HG02763 (cell line): Measurements from ENCODE around the gene SFSWAP.

ENCODE experiments used
- ATAC-seq: cut with Tn5 transposase; IDR thresholded peaks from one replicate; pipeline ENCODE4 v1.9.1; 2021; ENCODE audit warnings: mild to moderate bottlenecking, moderate library complexity; ENCODE audit not compliant: unreplicated experiment

The SFSWAP gene

DNA sequence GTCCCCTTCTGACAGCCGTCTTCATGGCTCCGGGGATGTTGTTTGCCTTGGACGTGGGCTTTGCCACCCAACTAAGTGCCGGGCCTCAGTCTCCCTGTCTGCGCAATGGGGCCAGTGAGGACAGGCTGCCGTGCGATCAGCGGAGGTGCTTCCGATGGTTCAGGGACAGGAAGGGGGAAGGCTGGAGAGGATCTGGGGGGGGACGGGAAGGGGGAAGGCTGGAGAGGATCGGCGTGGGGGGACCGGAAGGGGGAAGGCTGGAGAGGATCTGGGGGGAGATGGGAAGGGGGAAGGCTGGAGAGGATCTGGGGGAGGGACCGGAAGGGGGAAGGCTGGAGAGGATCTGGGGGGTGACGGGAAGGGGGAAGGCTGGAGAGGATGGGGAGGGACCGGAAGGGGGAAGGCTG, 120.7 kb downstream of the SFSWAP start:
- no peak for ATAC-seq

DNA sequence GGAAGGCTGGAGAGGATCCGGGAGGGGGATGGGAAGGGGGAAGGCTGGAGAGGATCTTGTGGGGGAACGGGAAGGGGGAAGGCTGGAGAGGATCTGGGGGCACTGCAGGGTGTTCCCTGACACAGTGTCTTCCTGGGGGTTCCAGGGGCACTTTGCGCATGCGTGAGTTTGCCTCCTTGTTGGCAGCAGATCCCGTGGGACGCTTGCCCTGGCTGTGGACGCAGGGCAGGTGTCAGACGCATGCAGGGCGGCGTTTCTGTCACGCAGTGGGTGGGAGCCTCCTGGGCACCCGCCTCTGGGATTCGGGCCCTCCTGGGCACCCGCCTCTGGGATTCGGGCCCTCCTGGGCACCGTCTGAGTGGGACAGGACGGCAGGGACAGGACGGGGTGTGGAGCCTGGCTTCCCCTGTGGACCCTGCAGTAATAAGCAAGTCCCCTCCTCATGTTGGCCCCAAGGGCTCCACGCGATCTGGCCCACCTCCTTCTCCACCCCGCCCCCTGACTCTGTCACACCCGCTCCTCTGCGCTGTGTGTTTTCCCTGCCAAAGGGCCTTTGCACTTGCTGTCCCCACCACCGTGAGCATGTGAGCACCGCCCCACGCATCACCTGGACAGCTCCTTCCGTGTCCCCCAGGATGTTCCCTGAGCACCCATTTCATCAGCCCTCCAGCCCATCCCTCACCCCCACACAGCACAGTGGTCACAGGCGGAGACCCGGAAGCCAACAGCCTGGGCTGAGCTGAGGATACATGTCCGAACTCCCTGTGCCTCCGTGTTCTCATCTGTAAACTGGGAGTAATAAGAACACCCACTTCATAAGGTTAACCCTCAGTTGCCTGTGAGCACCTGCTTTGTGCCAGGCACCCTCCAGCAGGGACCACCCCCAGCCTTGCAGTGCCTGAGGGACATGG, 121.7 kb downstream of the SFSWAP start:
- no peak for ATAC-seq

DNA sequence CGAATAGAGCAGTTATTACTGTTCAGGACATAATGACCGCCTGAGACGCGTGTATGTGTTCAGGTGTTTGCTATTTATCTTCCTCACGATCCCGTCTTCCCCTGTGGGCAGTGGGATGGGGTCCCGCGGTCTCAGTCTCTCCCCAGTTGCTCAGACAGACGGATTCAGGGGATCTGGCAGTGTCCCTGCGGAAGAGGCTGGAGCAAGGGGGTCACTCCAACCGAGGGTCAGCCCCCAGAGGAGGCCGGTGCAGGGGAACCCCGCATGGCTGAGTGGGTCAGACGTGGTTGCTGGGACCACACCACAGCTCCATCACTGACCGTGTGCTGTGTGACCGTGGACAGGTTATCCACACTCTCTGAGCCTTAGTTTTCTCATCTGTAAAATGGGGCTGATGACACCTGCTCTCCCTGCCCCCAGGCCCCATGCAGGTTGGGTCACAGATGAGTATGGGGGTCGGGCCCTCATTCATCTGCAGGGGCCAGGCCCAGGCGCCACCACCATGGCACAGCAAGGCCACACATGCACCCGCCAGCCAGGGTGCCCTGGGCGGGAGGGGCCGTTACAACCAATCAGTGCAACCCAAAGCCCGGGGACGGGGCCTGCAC, 122.5 kb downstream of the SFSWAP start:
- no peak for ATAC-seq

DNA sequence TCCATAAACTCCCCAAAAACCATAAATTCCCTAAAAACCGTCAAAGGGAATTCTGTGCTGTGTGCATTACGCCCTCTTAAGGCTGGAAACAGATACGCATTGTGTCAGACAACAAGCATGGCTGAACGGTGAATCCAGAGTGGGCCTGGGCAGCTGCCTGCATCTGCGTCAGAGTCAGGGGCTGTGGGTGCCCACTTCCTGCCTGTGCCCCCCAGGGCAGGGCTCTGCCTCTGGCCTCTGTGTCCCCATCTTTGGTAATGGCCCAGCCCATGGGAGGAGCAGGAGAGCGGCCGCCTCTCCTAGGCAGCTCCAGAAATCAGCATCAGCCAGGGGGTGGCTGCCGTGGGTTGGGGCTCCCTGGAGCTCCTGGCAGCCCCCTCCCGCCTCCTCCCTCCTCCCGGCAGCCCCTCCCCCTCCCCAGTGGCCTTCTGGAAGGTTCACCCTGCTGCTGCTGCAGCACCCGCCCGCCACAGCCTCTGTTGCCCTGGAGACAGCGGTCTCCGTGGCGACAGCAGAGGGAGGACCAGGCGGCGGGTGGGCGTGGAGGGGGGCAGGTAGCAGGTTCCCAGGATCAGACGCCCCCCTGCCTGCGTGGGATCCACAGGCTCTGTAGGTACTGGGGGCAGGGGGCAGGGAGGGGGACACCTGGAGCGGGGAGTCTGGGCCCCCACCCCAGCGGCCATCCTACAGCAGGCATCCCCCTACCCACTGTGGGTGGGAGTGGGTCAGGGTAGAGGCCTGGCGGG, 123.2 kb downstream of the SFSWAP start:
- no peak for ATAC-seq

DNA sequence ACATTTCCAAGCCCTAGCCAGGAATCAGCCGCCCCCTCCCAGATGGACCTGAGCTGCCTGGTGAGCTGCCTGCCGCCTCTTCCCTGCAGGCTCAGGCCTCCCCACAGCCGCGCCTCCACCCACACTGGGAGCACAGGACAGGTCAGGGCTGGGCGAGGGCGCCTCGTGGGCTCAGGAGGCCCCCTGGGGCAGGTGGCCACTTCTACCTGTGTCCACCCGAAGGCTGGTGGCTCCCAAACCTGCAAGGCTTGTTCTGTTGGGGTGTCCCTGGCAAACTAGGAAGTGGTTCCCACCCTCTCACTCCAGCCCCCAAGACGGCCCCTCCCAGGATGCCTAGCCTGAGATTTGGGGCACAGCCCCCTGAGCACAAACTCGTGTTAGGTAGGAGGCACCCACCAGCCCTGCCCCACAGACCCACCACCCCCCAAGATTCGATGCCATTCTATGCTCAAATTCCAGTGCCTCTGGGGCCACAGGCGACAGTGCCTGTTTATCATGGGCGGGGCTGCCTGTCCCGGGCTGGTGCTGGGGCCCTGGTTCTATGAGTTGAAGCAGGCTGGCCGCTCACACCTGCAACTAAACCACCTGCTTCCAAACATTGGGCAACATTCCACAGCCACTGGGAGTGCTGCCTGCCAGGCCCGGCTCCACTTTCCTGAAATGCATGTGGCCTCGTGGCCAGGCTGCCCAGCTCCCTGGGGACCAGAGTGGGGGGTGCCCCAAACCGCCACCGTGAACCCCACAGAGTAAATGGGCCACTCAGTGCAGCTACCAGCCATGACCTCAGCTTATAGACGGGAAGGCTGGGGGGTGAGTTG, 124.1 kb downstream of the SFSWAP start:
- no peak for ATAC-seq

DNA sequence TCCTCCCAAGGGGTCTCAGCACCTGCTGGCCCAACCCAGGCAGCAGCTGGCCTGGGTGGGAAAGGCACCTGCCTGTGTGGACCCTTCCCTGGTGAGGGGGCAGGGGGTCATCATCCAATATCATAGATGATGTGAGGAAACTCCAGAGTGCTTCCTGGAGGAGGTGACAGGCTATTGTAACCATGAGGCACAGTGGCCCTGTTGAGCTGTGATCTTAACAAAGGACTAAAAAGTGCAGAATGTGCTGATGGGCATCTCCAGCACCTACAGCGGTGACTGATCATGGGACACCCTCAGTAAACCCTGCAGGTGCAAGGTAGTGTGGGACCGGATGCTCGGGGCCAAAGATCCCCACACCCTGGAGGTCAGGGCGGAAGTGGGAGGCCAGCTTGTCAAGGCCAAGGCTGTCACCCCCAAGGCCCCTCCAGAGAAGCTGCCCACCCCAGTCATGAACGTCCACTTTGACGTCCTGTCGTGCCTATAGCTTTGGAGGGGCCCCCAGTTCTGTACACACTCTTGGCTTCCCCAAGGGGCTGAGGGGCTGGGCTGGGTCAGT, 124.8 kb downstream of the SFSWAP start:
- ATAC-seq: no peak

DNA sequence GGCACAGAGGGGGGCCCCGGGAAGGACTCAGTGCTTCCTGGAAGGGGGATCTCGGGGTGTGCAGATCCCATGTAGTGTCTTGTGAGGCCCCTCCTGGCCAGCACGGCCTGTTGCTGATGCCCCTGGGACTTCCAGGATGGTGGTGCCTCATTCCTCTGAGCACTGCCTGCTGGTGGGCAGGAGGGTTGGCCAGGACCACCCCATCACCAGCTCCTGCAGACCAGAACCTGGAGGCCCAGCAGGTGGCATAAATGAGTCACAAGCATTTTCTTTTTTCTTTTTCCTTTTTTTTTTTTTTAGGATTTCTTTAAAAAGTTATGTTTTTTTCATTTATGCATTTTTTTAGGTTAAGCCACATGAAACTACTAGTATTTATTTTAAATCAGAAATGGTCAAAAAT, 125.3 kb downstream of the SFSWAP start:
- ATAC-seq: no peak

DNA sequence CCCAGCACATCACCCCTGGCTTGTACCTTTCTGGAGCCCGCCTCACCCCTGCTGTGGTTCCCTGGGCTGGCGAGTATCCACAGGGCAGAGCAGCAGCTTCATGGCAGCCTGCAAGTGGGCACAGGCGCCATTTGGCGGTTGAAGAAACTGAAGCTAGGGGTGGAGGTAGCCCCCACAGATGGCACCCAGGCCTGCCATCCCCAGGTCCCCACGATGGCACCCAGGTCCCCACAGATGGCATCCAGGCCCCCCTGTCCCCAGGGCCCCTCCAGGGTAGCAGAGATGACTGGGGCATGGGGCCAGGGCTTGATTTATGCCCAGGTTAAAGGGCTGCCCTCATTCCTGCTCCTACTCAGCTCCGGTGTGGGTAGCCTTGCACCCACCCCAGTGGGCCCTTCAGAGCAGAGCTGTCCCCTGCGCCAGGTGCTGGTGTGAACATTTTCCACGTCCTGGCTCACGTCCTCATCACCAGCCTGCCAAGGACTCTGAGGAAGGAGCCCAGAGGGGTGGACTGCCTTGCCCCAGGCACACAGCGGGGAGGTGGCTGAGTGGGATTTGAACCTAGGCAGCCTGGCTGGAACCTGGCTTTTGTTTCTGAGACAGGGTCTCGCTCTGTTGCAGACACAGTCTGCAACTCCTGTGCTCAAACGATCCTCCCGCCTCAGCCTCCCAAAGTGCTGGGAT, 126.0 kb downstream of the SFSWAP start:
- ATAC-seq: no peak

DNA sequence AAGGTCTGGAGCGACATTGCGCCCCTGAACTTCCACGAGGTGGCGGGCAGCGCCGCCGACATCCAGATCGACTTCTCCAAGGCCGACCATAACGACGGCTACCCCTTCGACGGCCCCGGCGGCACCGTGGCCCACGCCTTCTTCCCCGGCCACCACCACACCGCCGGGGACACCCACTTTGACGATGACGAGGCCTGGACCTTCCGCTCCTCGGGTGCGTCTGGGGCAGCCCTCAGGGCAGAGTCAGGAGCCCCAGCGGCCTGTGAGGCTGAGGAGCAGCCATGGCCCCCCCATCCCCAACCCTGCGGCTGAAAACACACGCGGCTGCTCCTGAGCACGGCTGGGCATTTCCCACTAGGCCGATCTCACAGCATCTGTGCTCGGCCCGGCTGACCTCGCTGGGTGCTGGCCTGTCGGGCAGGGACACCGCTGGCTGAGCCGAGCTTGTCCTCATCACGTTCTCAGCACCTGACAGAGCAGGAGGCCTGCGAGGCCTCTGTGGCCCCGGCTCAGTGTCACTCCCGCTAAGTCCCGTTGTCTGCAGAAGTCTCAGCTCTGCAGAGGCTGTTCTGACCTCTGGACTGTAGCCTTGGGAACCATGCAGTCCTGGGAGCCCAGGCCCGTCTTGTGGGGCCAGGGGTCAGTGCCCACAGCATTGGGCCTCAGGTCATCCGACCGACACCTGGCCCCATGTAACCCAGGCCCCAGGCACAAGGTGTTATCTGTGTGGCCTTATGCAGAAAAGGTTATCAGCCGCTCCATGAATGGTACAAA, 129.9 kb downstream of the SFSWAP start:
- ATAC-seq: no peak

DNA sequence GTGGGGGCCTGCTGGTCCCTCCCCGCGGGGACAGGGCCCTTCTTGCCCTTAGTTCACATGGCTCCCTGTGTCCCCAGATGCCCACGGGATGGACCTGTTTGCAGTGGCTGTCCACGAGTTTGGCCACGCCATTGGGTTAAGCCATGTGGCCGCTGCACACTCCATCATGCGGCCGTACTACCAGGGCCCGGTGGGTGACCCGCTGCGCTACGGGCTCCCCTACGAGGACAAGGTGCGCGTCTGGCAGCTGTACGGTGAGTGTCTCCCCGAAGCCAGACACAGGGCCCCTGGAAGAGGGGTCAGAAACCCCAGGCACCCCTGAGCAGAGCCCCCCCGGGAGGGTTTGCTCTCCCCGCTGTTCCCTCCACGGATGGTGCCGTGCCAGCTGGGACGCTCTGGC, 130.7 kb downstream of the SFSWAP start:
- no peak for ATAC-seq

DNA sequence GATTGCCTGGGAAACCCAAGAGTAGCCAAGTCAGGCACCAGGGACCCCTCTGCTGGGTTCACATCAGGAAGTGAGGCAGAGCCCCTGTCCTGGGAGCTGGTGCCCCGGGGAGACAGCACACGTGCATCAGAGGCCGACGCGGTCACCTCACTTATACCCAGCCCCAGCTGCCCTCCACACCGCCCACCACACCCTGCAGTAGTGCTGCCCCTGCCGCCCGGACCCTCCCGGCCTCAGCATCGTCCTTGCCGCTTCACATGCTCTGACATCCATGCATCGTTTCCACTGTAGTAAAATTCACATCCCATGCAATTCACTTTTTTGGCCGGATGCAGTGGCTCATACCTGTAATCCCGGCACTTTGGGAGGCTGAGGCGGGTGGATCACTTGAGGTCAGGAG, 131.3 kb downstream of the SFSWAP start:
- no peak for ATAC-seq

DNA sequence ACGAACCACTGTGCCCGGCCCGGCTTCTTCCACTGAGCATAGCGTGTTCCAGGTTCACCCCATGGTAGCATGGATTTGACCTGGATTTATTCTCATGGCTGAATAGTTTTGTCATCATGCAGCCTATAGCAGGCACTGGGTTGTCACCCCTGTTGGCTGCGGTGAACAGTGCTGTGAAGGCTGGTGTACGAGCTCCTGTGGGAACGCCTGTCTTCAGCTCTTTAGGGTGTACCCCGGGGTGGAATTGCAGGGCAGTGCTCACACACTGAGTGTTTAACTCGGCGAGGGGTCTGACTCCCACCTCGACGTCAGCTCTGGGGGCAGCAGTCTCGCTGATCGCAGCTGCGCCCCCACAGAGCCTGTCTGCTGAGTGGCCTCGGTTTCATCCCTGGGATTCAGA, 132.6 kb downstream of the SFSWAP start:
- ATAC-seq: no peak

DNA sequence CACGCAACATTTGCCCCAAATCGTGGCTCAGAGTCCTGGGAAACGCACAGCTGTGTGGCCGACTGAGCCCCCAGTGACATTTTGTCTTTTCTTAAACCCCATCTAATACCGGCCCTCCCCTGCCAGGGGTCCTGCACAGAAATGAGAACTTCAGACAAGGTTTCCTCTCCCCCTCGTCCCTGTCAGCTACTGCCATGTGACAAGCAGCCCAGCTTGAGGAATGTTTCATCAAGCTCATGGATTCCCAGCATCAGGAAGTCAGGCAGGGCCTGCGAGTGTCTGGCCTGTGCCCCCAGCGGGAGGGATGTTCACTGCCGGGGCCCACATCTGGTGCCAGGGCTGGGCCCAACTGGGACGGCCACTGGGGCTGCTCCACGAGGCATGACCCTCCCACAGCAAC, 133.2 kb downstream of the SFSWAP start:
- no peak for ATAC-seq

DNA sequence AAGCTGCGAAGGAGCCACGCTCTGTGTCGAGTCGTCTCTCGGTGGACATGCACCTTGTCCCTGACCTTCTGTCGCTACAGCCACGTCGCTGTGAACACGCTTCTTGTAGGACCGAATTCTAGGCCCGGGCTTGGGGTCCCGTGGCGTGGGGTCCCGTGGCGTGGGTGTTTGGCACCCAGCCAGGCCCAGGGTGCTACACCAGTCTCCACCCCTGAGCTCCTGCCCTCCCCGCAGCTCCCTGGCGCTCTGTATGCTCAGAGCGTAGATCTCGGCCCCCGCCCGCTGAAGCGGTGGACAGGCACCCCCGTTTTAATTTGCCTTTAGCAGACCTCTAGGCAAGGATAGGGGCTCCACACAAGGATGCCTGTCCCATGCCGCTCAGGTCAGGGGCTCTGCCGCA, 133.8 kb downstream of the SFSWAP start:
- ATAC-seq: no peak

DNA sequence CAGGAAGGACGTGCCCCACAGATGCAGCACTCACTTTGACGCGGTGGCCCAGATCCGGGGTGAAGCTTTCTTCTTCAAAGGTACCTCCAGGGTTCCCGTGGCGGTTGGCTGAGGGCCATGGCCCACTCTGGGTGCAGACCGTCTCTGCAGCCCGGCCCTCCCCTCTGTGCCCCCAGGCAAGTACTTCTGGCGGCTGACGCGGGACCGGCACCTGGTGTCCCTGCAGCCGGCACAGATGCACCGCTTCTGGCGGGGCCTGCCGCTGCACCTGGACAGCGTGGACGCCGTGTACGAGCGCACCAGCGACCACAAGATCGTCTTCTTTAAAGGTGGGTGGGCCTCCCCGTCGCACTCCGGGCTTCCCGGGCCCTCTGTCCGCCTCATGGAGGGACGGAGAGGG, 134.2 kb downstream of the SFSWAP start:
- ATAC-seq: no peak

DNA sequence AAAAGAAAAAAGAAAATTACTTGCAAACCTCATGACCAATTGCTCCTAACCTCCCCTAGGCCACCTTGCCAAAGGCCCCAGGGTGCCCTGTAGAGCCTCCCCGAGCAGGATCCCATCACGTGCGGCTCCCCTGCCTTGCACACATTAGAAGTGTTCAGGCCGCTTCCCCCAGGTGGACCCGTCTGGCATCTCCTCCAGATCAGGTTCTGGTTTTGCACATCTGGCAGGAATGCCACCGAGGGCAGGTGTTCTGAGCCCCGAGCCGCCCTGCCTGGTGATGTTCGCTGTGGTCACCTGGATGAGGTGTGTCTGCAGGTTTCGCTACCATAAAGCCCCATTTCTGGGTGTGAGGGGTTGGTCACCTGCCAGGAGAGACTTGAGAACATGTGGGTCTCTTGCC, 136.6 kb downstream of the SFSWAP start:
- no peak for ATAC-seq

DNA sequence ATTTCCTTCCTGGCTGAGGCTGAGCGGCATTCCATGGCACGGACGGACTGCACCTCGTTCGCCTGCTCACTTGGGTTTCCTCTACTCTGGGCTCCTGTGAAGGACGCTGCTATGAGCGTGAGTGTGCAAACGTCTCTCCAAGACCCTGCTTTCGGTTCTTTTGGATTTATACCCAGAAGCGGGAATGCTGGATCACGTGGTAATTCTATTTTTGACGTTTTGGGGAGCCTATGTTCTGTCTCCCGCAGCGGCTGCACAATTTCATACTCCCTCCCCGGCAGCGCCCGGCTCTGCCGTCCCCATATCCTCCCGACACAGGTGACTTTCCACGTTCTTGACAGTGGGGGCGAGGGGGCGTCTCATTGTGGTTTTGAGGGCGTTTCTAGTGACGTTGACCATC, 137.9 kb downstream of the SFSWAP start:
- ATAC-seq: no peak
